ENCODE measurements around the gene NUDT21. TPM values are rescaled to one million over a fixed set of nuclear protein-coding genes. Genes with fewer than 3 reads are reported as not detected.
"Not testable (repeated sequence)": the region's sequence is repeated elsewhere in the genome, so short reads cannot be mapped to it uniquely, and the experiment has no call there.

Gene NUDT21
- total and polyA plus RNA-seq, 11 donors: 10.9 to 74.3 (median 61.7) TPM

- whole genome bisulfite sequencing, 4 donors: 77 to 92% (median 88%) methylated on average over 5 of the region's 5 CpGs
- no peak overlapping the region for H3K27ac ChIP-seq
- H3K9me3 ChIP-seq: no peaks in the 10 kb centered on the region
- intact Hi-C loops (cut with DNase I): no loop called here
- H3K4me1 ChIP-seq: peaks cover 0 to 3% (median 0%) of the 10 kb centered on the region in 12 donors
- TF ChIP-seq, protein P1, sequence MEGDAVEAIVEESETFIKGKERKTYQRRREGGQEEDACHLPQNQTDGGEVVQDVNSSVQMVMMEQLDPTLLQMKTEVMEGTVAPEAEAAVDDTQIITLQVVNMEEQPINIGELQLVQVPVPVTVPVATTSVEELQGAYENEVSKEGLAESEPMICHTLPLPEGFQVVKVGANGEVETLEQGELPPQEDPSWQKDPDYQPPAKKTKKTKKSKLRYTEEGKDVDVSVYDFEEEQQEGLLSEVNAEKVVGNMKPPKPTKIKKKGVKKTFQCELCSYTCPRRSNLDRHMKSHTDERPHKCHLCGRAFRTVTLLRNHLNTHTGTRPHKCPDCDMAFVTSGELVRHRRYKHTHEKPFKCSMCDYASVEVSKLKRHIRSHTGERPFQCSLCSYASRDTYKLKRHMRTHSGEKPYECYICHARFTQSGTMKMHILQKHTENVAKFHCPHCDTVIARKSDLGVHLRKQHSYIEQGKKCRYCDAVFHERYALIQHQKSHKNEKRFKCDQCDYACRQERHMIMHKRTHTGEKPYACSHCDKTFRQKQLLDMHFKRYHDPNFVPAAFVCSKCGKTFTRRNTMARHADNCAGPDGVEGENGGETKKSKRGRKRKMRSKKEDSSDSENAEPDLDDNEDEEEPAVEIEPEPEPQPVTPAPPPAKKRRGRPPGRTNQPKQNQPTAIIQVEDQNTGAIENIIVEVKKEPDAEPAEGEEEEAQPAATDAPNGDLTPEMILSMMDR (IDR thresholded peaks at IDR 0.05): no peak
- no peak for TF ChIP-seq POLR2A (IDR thresholded peaks at IDR 0.05)
- no peak overlapping the region for H3K4me3 ChIP-seq
- no peak for ATAC-seq
- peaks cover 6 to 85% (median 67%) of the 10 kb centered on the region in 9 donors for H3K36me3 ChIP-seq
- no peak for DNase-seq
- no peaks in the 10 kb centered on the region for H3K27me3 ChIP-seq
Observed at GRCh38 chr16:56401482-56401881, 49.6 kb downstream of the NUDT21 start.

DNA sequence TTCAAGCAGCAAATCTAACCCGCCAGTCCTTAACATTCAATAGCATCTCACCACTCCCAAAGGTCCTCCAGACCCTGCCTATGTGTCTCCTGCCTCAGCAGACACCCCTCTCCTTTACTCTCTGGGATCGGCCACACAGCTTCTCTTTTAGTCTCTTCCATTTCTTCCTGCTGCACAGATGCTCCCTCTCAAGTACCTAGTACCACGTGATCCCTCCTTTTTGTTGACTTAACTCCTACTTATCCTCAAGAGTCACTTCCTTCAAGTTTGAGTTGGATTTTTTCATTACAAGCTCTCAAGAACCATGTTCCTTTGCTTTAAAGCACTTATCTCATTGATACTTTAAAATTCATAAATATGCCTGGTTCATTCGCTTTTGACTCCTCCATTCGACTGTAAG is 50.7 kb downstream of the NUDT21 start:
- WGBS, 4 donors: 72 to 84% (median 78%) methylated on average over 5 of the region's 5 CpGs
- H3K4me3 ChIP-seq: no peak overlapping the region
- H3K27me3 ChIP-seq: no peaks in the 10 kb centered on the region
- no peak for ATAC-seq
- intact Hi-C loops (cut with DNase I): no loop called here
- no peak for TF ChIP-seq POLR2A (IDR thresholded peaks at IDR 0.05)
- TF ChIP-seq, protein P1 (IDR thresholded peaks at IDR 0.05): no peak
- no peak overlapping the region for H3K27ac ChIP-seq
- peaks cover 6 to 80% (median 65%) of the 10 kb centered on the region in 9 donors for H3K36me3 ChIP-seq
- H3K4me1 ChIP-seq: peaks cover 0 to 3% (median 0%) of the 10 kb centered on the region in 12 donors
- H3K9me3 ChIP-seq: no peaks in the 10 kb centered on the region
- DNase-seq: no peak

GRCh38 chr16:56399486-56399885 is 51.6 kb downstream of the NUDT21 start:
- ATAC-seq: no peak
- peaks cover 0 to 3% (median 0%) of the 10 kb centered on the region in 12 donors for H3K4me1 ChIP-seq
- no peak overlapping the region for H3K4me3 ChIP-seq
- peaks cover 2 to 75% (median 55%) of the 10 kb centered on the region in 9 donors for H3K36me3 ChIP-seq
- intact Hi-C loops (cut with DNase I): no loop called here
- no peak for TF ChIP-seq POLR2A (IDR thresholded peaks at IDR 0.05)
- TF ChIP-seq, protein P1 (IDR thresholded peaks at IDR 0.05): no peak
- WGBS, 4 donors: 90 to 93% (median 91%) methylated on average over 2 of the region's 2 CpGs
- H3K9me3 ChIP-seq: no peaks in the 10 kb centered on the region
- no peak for DNase-seq
- H3K27ac ChIP-seq: no peak overlapping the region
- no peaks in the 10 kb centered on the region for H3K27me3 ChIP-seq

GRCh38 chr16:56399047-56399446 is 52.1 kb downstream of the NUDT21 start:
- no peaks in the 10 kb centered on the region for H3K9me3 ChIP-seq
- H3K27ac ChIP-seq: no peak overlapping the region
- peaks cover 0 to 3% (median 0%) of the 10 kb centered on the region in 12 donors for H3K4me1 ChIP-seq
- H3K4me3 ChIP-seq: no peak overlapping the region
- 36 to 45% (median 43%) methylated on average over 2 of the region's 2 CpGs for WGBS, 4 donors
- ATAC-seq (no peak), DNase-seq (no peak)
- no peaks in the 10 kb centered on the region for H3K27me3 ChIP-seq
- peaks cover 2 to 72% (median 51%) of the 10 kb centered on the region in 9 donors for H3K36me3 ChIP-seq
- intact Hi-C loops (cut with DNase I): no loop called here
- TF ChIP-seq, protein P1 (IDR thresholded peaks at IDR 0.05): no peak
- no peak for TF ChIP-seq POLR2A (IDR thresholded peaks at IDR 0.05)

GRCh38 chr16:56396724-56397123 is 54.4 kb downstream of the NUDT21 start:
- DNase-seq; H3K9me3 ChIP-seq; intact Hi-C loops (cut with DNase I); H3K4me1 ChIP-seq; H3K27ac ChIP-seq; H3K27me3 ChIP-seq; ATAC-seq; H3K4me3 ChIP-seq: not testable (repeated sequence)
- WGBS, 4 donors: 76 to 93% (median 80%) methylated on average over 3 of the region's 3 CpGs
- peaks cover 2 to 64% (median 42%) of the 10 kb centered on the region in 9 donors for H3K36me3 ChIP-seq
